ENCODE data around the gene GARS1.

The GARS1 gene

DNA sequence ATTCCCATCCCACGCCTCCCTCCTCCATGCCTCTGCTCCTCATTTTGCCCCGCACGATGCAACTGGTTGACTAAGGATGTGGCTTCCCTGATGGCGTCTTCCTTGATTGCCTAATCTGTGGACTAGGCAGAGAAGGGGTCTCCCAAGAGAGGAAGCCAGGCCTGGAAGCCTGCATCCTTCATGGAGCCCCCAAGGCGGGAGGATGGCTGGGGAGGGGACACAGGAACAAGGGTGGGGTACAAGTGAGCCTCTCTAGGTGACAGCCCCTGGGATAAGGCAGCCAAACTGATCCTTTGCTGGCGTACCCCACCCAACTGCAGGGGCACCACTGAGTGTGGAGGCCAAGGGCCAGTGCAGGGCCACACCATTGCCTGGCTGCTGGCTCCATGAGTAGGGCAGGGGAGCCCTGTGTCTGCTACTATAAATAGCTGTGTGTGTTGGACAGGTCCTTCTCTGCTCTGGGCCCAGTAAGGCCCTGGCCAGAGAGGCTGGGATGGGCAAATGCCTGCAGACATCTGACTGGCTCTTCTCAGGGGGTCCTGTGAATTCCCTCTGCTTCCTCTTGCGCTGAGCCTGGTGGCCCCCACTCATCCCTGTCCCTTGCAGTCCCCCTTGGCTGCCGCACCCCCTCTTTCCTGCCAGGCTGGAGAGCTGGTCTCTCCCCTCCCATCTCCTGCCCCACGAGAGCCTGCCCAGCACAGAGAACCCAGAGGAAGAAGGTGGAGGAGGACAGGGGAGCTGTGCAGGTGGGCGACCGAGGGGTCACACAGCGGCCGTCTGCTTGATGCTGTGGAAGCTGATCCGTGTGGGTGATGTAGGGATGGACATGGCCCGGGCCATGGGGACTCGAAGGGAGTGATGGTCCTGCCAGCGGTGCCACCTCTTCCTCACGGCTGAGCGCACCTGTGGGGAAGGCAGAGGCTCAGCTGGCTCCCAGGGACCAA is 58.3 kb downstream of the GARS1 start:
- FAIRE-seq (no peak), DNase-seq (ENCODE audit: insufficient read length, low spot score) (no peak)

- no peak for FAIRE-seq
- no peak for DNase-seq (ENCODE audit: insufficient read length, low spot score)
Observed at GRCh38 chr7:30654296-30655090, 59.8 kb downstream of the GARS1 start.

DNA sequence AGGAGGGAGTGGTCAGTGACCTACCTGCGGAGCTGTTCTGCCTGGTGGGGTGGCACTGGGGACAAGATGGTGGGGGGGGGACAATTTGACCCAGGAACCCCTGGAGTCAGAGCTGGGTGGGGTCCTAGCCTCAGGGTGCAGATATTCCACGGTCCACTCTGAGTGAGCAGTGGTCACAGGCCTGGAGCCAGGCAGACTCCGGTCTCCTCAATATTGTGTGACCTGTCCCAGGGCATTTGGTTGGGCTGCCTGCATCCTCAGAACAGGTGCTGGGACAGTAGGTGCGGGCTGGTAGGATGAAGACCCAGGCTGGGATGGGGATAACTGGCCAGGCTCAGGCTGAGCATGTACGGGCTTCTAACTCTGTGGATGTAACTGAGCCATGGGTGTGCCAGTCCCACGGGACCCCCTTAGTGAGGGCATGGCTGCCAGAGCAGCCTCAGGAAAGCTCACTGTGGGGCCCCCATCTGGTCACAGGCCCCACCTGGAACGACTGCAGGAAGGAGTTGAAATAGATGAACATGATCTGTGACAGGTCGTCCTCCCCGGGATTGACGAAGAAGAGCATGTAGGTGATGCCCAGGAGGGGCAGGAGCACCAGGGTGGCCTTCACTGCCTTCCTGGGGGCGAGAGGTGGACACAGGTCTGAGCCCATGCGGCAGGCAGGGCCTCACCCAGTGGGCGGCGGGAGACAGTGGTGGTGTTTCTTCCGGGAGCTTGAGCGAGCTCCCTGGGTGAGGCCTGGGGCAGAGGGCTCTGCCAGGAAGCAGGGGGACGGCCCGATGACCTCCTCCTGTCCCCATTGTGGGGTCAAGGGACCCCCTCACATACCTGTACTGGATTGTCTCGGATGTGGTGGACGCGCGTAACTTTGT is 60.7 kb downstream of the GARS1 start:
- no peak for DNase-seq (ENCODE audit: insufficient read length, low spot score)
- FAIRE-seq = no peak

DNA sequence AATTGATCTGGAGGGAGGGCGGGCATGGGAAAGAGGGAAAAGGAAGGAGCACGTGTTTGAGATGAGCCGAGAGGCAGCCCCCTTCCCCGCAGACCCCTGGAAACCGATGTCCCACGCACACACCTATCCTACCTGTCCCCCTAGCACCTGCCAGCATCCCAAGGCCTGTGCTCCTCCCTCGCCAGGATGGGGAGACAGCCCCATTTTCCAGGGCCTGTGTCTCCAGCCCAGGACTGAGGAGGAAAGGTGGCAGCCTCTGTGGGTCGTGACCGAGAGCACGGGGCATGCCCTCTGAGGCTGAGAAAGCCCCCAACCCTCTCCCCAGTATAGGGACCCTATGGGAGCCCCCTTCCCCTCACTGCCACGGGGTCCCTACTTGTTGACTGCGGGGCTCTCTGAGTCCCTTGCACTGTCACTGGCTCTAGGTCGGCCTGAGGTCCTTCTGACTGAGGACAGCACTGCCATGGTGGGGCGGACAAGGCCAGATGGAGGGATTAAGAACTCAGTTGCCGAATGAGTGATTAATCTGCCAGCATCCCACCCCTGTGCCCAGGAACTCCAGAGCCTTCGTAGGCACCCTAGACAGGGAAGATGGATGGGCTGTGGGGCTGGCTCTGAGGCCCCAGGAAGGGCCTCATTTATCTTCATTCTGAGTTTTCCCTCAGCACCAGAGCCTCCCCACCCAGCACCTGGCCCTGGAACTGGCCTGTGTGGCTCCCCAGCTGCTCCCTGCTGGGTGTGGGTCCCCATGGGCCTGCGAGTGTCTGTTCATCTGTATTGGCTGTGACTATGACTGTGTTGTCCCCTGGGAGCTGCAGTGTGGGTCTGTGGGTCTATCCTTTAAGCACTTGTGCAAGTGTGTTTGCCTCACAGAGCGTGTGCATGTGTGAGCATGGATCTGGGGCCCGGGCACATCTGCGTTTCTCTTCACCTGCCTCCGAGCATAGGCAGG is 61.6 kb downstream of the GARS1 start:
- DNase-seq (ENCODE audit: insufficient read length, low spot score) (no peak), FAIRE-seq (no peak)

DNA sequence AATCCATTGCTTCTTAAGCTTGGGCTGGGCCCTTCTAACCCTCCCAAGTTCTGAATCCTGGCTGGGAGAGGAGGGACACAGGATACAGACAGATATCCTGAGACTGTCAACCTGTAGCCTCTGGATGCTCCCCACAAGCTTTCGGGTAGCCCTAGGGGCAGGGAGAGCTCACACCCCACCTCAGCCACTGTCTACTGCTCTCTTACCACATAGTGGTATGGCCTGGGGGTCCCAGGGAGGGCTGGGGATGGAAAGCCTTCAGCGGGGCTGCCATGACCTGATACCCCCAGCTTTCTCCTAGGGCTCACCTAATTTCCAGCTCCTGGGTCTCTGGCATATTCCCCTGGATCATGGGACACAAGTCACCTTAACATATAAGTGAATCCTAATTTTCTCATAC is 62.5 kb downstream of the GARS1 start:
- FAIRE-seq = no peak
- DNase-seq (ENCODE audit: insufficient read length, low spot score) = no peak

GRCh38 chr7:30658479-30659074 is 63.9 kb downstream of the GARS1 start:
- DNase-seq (ENCODE audit: insufficient read length, low spot score) = no peak
- FAIRE-seq = no peak

DNA sequence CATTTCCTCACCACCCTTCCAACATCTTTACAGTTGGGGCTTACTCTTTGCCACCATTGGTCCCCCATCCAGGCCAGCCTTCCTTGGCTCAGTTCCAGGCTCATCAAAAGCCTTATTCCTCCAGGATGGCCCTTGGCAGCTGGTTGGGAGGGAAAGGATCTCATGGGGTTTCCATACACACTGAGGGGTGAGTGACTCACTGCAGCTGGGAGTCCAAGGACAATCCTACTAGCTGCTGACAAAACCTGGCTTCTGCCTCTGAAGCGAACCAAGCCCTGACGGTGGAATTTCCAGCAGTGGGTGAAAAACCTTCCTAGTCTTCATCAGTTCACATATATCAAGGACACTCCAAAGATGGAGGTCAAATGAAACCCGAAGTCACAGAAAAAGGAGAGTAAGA is 64.6 kb downstream of the GARS1 start:
- DNase-seq (ENCODE audit: insufficient read length, low spot score) (no peak), FAIRE-seq (no peak)

DNA sequence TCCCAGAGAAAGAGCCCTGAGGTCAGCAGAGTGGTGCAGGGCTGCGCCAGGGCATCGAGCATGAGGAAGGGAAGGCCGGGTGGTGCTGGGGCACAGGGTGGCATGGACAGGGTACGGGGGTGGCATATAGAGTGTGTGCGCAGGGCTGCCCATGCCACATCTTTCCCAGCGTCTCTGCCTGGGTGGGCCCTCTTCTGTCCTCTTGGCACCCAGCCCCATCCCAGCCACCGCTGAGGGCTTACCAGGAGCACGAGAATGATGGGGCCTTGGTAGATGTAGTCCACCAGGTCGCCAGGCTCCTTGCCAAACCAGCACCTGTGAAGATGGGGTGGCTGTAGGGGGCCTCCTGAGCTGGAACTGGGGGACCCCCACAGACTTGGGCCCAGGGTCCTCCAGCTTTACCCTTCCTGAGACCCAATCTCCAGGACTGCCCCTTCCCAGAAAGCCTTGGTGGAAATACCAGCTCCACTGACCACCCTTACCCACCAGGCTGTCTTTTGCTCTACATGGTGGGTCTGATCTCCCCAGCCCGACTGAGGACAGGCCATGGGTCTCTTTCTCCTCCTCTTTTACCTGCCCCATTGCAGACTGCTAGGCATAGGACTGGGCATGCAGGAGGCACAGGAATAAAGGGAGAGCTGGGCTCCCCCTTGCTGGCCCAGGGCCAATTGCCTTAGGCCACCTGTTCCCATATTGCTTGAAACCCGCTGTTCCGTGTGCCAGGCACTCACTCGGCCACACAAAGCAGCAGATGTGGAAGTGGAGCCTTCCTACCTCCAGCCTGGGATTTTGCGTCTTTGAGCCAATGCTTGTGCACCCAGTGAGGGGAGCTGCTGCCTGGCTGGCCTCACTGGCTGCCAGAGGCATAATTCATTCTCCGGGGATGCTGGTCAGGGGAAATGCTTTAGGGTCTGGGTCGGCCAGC is 65.9 kb downstream of the GARS1 start:
- FAIRE-seq = no peak
- DNase-seq (ENCODE audit: insufficient read length, low spot score) = no peak

GRCh38 chr7:30661926-30662325 is 67.2 kb downstream of the GARS1 start:
- DNase-seq (ENCODE audit: insufficient read length, low spot score) (no peak), FAIRE-seq (no peak)

- FAIRE-seq (no peak), DNase-seq (ENCODE audit: insufficient read length, low spot score) (no peak)
Observed at GRCh38 chr7:30662431-30662939, 67.8 kb downstream of the GARS1 start.

DNA sequence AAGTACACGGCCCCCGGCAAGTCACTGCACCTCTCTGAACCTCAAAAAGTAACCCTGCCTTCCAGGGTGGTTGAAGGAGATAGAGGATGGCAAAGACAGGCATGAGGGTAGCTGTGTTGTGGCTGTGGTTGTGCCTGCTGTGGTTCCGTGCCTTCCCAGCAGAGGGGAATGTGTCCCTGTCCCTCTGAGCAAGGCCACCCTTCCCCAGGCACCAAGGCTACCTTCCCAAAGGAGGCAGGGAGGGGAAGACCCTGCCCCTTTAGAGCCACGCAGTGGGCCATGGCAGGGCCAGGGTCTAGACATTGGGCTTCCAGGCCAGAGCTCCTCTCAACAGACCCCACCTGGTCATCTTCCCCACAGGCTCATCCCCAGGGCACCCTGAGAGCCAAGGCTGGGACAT is 68.7 kb downstream of the GARS1 start:
- FAIRE-seq (no peak), DNase-seq (ENCODE audit: insufficient read length, low spot score) (no peak)

- FAIRE-seq = no peak
- DNase-seq (ENCODE audit: insufficient read length, low spot score) = no peak
Observed at GRCh38 chr7:30664184-30664885, 69.7 kb downstream of the GARS1 start.

DNA sequence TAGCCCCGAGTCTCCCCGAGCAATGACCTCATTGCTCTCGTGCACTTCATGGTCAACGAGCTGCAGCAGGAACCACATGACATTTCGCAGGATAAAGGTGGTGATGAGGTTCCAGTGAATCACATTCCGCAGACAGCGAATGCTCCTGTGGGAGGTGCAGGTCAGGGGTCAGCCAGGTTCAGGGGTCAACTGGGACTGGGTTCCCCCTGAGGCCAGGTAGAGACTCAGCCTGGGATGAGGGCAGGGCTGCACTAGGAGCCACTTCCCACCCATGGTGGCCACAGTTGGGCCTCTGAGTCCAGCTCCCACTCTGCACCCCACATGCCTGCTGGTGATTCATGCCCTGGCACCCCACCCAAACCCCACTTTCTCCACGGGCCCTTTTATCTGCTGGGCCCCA is 70.4 kb downstream of the GARS1 start:
- DNase-seq (ENCODE audit: insufficient read length, low spot score) = no peak
- no peak for FAIRE-seq

DNA sequence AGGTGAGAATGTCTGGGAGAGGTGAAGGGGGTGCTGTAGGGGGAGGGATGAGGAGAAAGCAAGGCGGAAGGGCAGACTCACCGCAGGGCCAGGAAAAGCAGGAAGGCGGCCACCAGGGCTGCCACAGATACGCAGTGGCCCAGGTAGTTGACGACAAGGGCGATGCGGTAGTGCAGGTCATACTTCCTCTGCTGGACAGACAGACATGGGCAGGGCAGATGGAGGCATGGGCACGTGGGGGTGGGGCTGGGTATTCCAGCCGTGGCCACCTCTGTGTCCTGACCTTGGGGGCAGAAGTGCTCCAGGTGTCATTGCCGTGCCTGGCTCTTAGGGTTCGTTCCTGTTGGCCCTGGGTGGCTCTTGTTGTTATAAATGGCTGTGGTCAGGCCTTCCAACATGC is 70.8 kb downstream of the GARS1 start:
- DNase-seq (ENCODE audit: insufficient read length, low spot score) (no peak), FAIRE-seq (no peak)

GRCh38 chr7:30667172-30667571 is 72.5 kb downstream of the GARS1 start:
- FAIRE-seq (no peak), DNase-seq (ENCODE audit: insufficient read length, low spot score) (no peak)

- no peak for FAIRE-seq
Observed at GRCh38 chr7:30668102-30668501, 73.4 kb downstream of the GARS1 start.

DNA sequence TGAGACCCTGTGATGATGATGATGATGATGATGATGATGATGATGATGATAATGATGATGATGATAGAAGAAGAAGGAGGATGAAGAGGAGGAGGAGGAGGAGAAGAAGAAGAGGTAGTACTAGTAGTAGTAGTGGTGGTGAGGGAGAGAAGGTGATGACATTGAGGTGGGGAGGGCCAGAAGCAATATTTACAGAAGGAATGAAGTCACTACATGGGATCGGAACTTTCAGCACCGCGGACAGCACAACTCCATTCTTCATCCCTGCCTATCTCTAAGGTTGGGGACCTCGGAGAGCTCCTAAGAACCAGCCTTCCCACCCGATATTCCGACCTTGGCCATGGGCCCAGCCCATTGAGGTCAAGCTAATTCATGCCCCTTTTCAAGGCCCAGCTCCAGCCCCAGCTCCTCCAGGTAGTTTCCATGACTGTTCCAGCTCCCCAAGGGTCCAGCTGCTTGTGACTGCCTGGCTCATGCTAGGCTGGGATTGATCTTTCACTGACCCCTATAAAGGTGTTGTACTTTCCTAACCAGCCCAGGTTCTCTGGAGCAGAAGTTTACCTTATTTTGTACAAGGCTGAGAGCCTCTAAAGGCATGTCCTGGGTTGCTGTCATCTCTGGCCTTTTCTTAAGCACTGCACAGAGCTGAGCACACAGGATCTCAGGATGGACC is 77.3 kb downstream of the GARS1 start:
- no peak for DNase-seq (ENCODE audit: insufficient read length, low spot score)
- no peak for FAIRE-seq

More at GRCh38 chr7:30668102-30668501, 73.4 kb downstream of the GARS1 start:
- DNase-seq (ENCODE audit: insufficient read length, low spot score) = no peak
